H1 (cell line): Measurements from ENCODE around the gene ACYP2.

Experiments used
- ATF2 ChIP-seq: IDR thresholded peaks from 2 replicates; pipeline ENCODE4 v1.6.1; 2012; ENCODE audit warnings: low read length, inconsistent platforms
- BCL11A ChIP-seq, 2 experiments: IDR thresholded peaks; one replicate each; pipeline ENCODE4 v1.6.1; 2011; ENCODE audit warnings: low read depth in 2 of 2, low read length in 2 of 2, mild to moderate bottlenecking in 2 of 2
- BRCA1 ChIP-seq: IDR thresholded peaks from 2 replicates; pipeline ENCODE4 v1.6.1; 2012; ENCODE audit warnings: low read depth, low read length, improper control_type of control experiment
- CEBPB ChIP-seq: IDR thresholded peaks from 2 replicates; pipeline ENCODE4 v1.6.1; 2012; ENCODE audit warnings: low read depth, low read length
- GABPA ChIP-seq: IDR thresholded peaks from 2 replicates; pipeline ENCODE4 v1.6.1; 2011; ENCODE audit warnings: mild to moderate bottlenecking, low read length, moderate library complexity, borderline replicate concordance; ENCODE audit not compliant: insufficient read depth
- JUN ChIP-seq: IDR thresholded peaks from 2 replicates; pipeline ENCODE4 v1.6.1; 2011; ENCODE audit warnings: low read depth, mild to moderate bottlenecking, improper control_type of control experiment, low read length
- KDM1A ChIP-seq: fragments of 200-600, 300-600 bp; sonication (generic); IDR thresholded peaks from 2 replicates; pipeline ENCODE4 v1.7.1; 2016; ENCODE audit warnings: mild to moderate bottlenecking, low read length, borderline replicate concordance
- MAX ChIP-seq: IDR thresholded peaks from 2 replicates; pipeline ENCODE4 v1.6.1; 2012; ENCODE audit warnings: inconsistent platforms
- POLR2A ChIP-seq, 2 experiments: IDR thresholded peaks; 1 replicate in 1 of 2; 2 replicates in 1 of 2; pipeline ENCODE4 v1.6.1; 2011; ENCODE audit warnings: low read depth in 2 of 2, low read length in 2 of 2, mild to moderate bottlenecking in 2 of 2; ENCODE audit errors: control extremely low read depth in 1 of 2
- RAD21 ChIP-seq, 2 experiments: IDR thresholded peaks in 1 of 2; conservative IDR thresholded peaks in 1 of 2; 2 replicates each; pipeline ENCODE4 v1.6.1; 2011; ENCODE audit warnings: low read depth in 2 of 2, low read length in 2 of 2, improper control_type of control experiment in 1 of 2, inconsistent platforms in 1 of 2, mild to moderate bottlenecking in 1 of 2, moderate library complexity in 1 of 2
- SIN3A ChIP-seq, 2 experiments: IDR thresholded peaks in 1 of 2; conservative IDR thresholded peaks in 1 of 2; 2 replicates each; pipeline ENCODE4 v1.6.1; 2011 to 2012; ENCODE audit warnings: low read length in 2 of 2, improper control_type of control experiment in 1 of 2, low read depth in 1 of 2, mild to moderate bottlenecking in 1 of 2
- TBP ChIP-seq: IDR thresholded peaks from 2 replicates; pipeline ENCODE4 v1.6.1; 2011; ENCODE audit warnings: low read depth, low read length, improper control_type of control experiment
- YY1 ChIP-seq: IDR thresholded peaks from 2 replicates; pipeline ENCODE4 v1.6.1; 2011; ENCODE audit warnings: low read depth, mild to moderate bottlenecking, low read length
- TF ChIP-seq, protein P1 (sequence below), 3 experiments: IDR thresholded peaks; 1 replicate in 2 of 3; 2 replicates in 1 of 3; pipeline versions ENCODE4 v1.5.1 to v1.6.1; 2011; ENCODE audit warnings: low read length in 3 of 3, mild to moderate bottlenecking in 3 of 3, inconsistent platforms in 2 of 3, low read depth in 1 of 3, moderate library complexity in 1 of 3; ENCODE audit not compliant: insufficient read depth in 1 of 3; ENCODE audit errors: control extremely low read depth in 1 of 3

- TF ChIP-seq KDM1A (no peak), BCL11A (IDR thresholded peaks at IDR 0.05; ENCODE audit: low read depth in 2 of 2, low read length in 2 of 2) (no peak), BRCA1 (no peak), MAX (no peak), GABPA (no peak), CEBPB (no peak), SIN3A (conservative IDR thresholded peaks at IDR 0.05 in 1 of 2, IDR thresholded peaks at IDR 0.05 in 1 of 2; ENCODE audit: low read depth in 1 of 2, low read length in 2 of 2) (no peak), YY1 (no peak), RAD21 (IDR thresholded peaks at IDR 0.05 in 1 of 2, conservative IDR thresholded peaks at IDR 0.05 in 1 of 2; ENCODE audit: low read depth in 2 of 2, low read length in 2 of 2) (no peak), JUN (no peak), ATF2 (no peak), TBP (no peak), POLR2A (IDR thresholded peaks at IDR 0.05; ENCODE audit: control extremely low read depth in 1 of 2, low read depth in 2 of 2, low read length in 2 of 2) (no peak)
- TF ChIP-seq, protein P1, sequence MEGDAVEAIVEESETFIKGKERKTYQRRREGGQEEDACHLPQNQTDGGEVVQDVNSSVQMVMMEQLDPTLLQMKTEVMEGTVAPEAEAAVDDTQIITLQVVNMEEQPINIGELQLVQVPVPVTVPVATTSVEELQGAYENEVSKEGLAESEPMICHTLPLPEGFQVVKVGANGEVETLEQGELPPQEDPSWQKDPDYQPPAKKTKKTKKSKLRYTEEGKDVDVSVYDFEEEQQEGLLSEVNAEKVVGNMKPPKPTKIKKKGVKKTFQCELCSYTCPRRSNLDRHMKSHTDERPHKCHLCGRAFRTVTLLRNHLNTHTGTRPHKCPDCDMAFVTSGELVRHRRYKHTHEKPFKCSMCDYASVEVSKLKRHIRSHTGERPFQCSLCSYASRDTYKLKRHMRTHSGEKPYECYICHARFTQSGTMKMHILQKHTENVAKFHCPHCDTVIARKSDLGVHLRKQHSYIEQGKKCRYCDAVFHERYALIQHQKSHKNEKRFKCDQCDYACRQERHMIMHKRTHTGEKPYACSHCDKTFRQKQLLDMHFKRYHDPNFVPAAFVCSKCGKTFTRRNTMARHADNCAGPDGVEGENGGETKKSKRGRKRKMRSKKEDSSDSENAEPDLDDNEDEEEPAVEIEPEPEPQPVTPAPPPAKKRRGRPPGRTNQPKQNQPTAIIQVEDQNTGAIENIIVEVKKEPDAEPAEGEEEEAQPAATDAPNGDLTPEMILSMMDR (IDR thresholded peaks at IDR 0.05; ENCODE audit: control extremely low read depth in 1 of 3, insufficient read depth in 1 of 3, low read depth in 1 of 3, low read length in 3 of 3), result no peak
Measured at GRCh38 chr2:54166121-54166773, 50.8 kb downstream of the ACYP2 start.
